Mesodermal cell (in vitro differentiated cells): ENCODE data around the gene FHIP2A.
A peak's percentile ranks its signal among the peaks of the same experiment; 100 is the strongest.
"Not testable (repeated sequence)": the region's sequence is repeated elsewhere in the genome, so short reads cannot be mapped to it uniquely, and the experiment has no call there.

ENCODE experiments used
- H3K27ac ChIP-seq: 2 replicates; pipeline ENCODE4 v1.7.0; 2013; ENCODE audit warnings: mild to moderate bottlenecking, low read depth, low read length, moderate library complexity; ENCODE audit not compliant: severe bottlenecking
- H3K36me3 ChIP-seq: 2 replicates; pipeline ENCODE4 v1.7.1; 2013; ENCODE audit warnings: mild to moderate bottlenecking, low read length, moderate library complexity; ENCODE audit not compliant: control insufficient read depth, insufficient read depth
- H3K4me1 ChIP-seq: one replicate; pipeline ENCODE4 v1.7.1; 2013; ENCODE audit warnings: mild to moderate bottlenecking, low read length; ENCODE audit not compliant: insufficient read depth, control insufficient read depth, poor library complexity, severe bottlenecking
- H3K4me3 ChIP-seq: 2 replicates; pipeline ENCODE4 v1.7.0; 2013; ENCODE audit warnings: low read length, control low read depth, mild to moderate bottlenecking; ENCODE audit not compliant: insufficient read depth, poor library complexity, severe bottlenecking; ENCODE audit errors: extremely low read depth
- H3K9me3 ChIP-seq: 2 replicates; pipeline ENCODE4 v1.7.1; 2013; ENCODE audit warnings: mild to moderate bottlenecking, low read length, moderate library complexity; ENCODE audit not compliant: control insufficient read depth
- WGBS, 2 experiments: methylation state at CpG; one replicate each; pipeline ENCODE4 v1.1.5; 2013; ENCODE audit warnings: missing lambda C conversion rate in 2 of 2; ENCODE audit not compliant: insufficient coverage in 2 of 2; 5-methylcytosine and 5-hydroxymethylcytosine counted together

FHIP2A gene

GRCh38 chr10:114837690-114838089 lies 16.1 kb downstream of the FHIP2A start:
- H3K36me3 ChIP-seq, result peaks cover 84% of the 10 kb centered on the region
- H3K4me1 ChIP-seq, result no peaks in the 10 kb centered on the region
- no peak overlapping the region for H3K4me3 ChIP-seq
- WGBS, 2 experiments, result no CpG with 5 or more reads among the region's 3 CpGs
- H3K9me3 ChIP-seq, result no peaks in the 10 kb centered on the region
- no peak overlapping the region for H3K27ac ChIP-seq

DNA sequence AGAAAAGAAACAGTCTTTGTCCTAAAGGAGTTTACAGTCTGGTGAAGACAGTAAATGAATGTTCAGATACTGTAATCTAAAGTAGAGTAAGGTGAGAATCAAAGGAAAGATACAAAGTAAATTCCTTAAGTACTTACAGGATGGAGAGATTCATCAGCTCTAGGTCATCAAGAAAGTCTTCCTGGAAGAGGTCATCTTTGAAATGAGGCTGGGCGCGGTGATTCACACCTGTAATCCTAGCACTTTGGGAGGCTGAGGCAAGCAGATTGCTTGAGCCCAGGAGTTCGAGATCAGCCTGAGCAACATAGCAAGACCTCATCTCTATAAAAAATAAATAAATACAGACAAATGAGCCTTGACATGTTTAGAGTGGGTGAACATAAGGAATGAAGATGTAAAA lies 18.3 kb downstream of the FHIP2A start:
- no peak overlapping the region for H3K4me3 ChIP-seq
- H3K9me3 ChIP-seq, result no peaks in the 10 kb centered on the region
- peaks cover 91% of the 10 kb centered on the region for H3K36me3 ChIP-seq
- no peak overlapping the region for H3K27ac ChIP-seq
- no peaks in the 10 kb centered on the region for H3K4me1 ChIP-seq
- 93 to 100% methylated on average over 2 of the region's 3 CpGs for WGBS, 2 experiments

- Histone ChIP-seq H3K4me1 (no peaks in the 10 kb centered on the region), H3K27ac (no peak overlapping the region), H3K9me3 (no peaks in the 10 kb centered on the region), H3K4me3 (no peak overlapping the region), H3K36me3 (peaks cover 89% of the 10 kb centered on the region)
- 87 to 92% methylated on average over 5 of the region's 8 CpGs for WGBS, 2 experiments
These were observed 24.6 kb downstream of the FHIP2A start for GRCh38 chr10:114845978-114846693.

DNA sequence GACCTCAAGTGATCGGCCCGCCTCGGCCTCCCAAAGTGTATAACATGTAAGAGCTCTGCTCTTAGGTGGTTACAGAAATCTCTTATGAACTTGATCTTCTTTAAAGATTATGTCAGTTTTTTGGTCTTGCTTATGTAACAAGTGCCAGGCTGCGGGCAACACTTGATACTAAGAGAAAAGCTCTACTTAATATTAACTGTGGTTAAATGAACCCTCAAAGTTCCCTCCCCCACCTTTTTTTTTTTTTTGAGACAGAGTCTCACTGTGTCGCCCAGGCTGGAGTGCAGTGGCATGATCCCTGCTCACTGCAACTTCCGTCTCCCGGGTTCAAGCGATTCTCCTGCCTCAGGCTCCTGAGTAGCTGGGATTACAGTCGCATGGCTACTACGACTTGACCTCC lies 25.9 kb downstream of the FHIP2A start:
- not testable (repeated sequence) for H3K4me1 ChIP-seq, H3K27ac ChIP-seq, H3K4me3 ChIP-seq, H3K9me3 ChIP-seq
- WGBS, 2 experiments, result 89 to 94% methylated on average over 7 to 9 of the region's 10 CpGs
- H3K36me3 ChIP-seq, result peaks cover 90% of the 10 kb centered on the region

- Histone ChIP-seq H3K4me3 (no peak overlapping the region), H3K36me3 (peaks cover 86% of the 10 kb centered on the region), H3K27ac (no peak overlapping the region), H3K9me3 (no peaks in the 10 kb centered on the region), H3K4me1 (peaks cover under 1% of the 10 kb centered on the region)
- WGBS, 2 experiments, result 95 to 100% methylated on average over 4 of the region's 4 CpGs
These were observed 28.1 kb downstream of the FHIP2A start for GRCh38 chr10:114849674-114850073.

DNA sequence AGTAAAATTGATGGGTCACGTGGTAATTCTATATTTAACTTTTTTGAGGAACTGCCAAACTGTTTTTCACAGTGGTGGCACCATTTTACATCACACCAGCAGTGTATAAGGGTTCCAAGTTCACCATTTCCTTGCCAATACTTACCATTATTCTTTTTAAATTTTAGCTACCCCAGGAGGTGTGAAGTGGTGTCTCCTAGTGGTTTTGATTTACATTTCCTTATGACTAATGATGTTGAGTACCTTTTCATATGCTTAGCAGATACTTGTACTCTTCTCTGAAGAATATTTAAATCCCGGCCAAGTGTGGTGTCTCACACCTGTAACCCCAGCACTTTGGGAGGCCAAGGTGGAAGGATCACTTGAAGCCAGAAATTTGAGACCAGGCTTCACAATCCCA lies 28.5 kb downstream of the FHIP2A start:
- H3K4me3 ChIP-seq, result no peak overlapping the region
- 60 to 100% methylated on average over 1 of the region's 2 CpGs for WGBS, 2 experiments
- peaks cover 5% of the 10 kb centered on the region for H3K4me1 ChIP-seq
- H3K9me3 ChIP-seq, result no peaks in the 10 kb centered on the region
- H3K36me3 ChIP-seq, result peaks cover 86% of the 10 kb centered on the region
- H3K27ac ChIP-seq, result no peak overlapping the region

DNA sequence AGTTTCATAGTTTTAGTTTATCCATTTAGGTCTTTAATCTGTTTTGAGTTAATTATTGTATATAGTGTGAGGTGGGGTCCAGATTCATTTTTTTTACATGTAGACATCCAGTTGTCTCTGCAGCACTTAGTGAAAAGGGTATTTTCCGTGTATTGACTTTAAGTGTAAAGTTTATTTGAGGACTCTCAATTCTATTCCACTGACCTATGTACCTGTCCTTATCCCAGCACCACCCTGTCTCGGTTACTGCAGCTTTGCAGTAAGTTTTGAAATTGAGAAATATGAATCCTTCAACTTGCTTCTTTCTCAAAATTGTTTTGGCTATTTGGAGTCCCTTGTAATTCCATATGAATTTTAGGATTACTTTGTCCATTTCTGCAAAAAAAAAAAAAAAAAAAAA lies 29.8 kb downstream of the FHIP2A start:
- Histone ChIP-seq H3K4me3 (no peak overlapping the region), H3K27ac (no peak overlapping the region), H3K9me3 (no peaks in the 10 kb centered on the region), H3K36me3 (peaks cover 88% of the 10 kb centered on the region), H3K4me1 (peaks cover 16% of the 10 kb centered on the region)
- WGBS, 2 experiments, result no CpG with 5 or more reads among the region's 2 CpGs

DNA sequence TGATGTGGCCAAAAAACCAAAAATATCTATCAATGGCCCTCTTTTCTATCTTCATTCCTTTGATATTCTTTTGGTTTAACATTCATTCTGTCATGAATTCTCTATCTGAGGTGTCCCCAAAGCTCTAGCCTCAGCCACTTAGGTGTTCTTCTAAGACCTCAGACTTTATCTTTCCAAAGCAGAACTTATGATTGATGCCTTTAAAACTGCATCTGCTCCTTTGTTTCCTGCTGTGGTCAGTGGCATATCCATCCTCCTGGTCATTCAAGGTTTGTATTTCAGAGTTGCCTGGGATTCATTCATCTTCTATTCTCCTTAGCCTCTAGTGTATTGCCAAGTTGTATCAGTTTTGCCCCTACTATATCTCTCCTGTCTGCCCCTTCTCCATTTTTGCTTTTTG lies 30.6 kb downstream of the FHIP2A start:
- H3K4me1 ChIP-seq, result peaks cover 16% of the 10 kb centered on the region
- peaks cover 82% of the 10 kb centered on the region for H3K36me3 ChIP-seq
- no peak overlapping the region for H3K4me3 ChIP-seq

DNA sequence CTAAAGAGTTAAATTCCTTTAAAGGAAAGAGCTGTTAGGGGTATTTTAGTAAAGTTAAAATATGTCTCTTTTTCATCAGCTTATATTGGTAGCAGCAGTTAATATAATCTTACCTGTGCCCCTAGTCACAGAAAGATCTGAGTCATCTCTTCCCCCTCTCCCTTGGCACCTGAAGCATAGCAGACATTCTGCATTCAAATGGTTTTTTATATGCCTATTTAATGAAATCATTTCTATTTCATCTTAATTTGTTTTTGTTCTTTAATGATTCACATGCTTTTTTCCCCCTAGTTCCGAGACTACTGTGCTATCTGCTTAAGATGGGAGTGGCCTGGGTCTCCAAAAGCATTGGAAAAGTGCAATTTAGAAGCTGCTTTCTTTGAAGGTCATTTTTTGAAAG lies 33.3 kb downstream of the FHIP2A start:
- H3K27ac ChIP-seq, result no peak overlapping the region

More for the DNA sequence above, 30.6 kb downstream of the FHIP2A start:
- Histone ChIP-seq H3K27ac (no peak overlapping the region), H3K9me3 (no peaks in the 10 kb centered on the region)

GRCh38 chr10:114855776-114856543 lies 34.4 kb downstream of the FHIP2A start:
- H3K27ac ChIP-seq, result peak overlapping the region; percentile 92
- 89 to 100% methylated on average over 1 to 2 of the region's 7 CpGs for WGBS, 2 experiments
- H3K4me3 ChIP-seq, result no peak overlapping the region

More for the DNA sequence above, 33.3 kb downstream of the FHIP2A start:
- H3K4me3 ChIP-seq, result no peak overlapping the region
- peaks cover 16% of the 10 kb centered on the region for H3K4me1 ChIP-seq
- no CpG with 5 or more reads among the region's 1 CpG for WGBS, 2 experiments
- peaks cover 60% of the 10 kb centered on the region for H3K36me3 ChIP-seq
- H3K9me3 ChIP-seq, result no peaks in the 10 kb centered on the region

More at GRCh38 chr10:114855776-114856543, 34.4 kb downstream of the FHIP2A start:
- Histone ChIP-seq H3K9me3 (no peaks in the 10 kb centered on the region), H3K4me1 (peaks cover 16% of the 10 kb centered on the region), H3K36me3 (peaks cover 50% of the 10 kb centered on the region)
